NCI-H1092 (cell line): ENCODE measurements around the gene ZNF648.
"Not testable (repeated sequence)": the region's sequence is repeated elsewhere in the genome, so short reads cannot be mapped to it uniquely, and the experiment has no call there.

Experiments used
- DNase-seq: peaks from one replicate; lab custom pipeline; 2025; lab: John Stamatoyannopoulos, UW

ZNF648 gene

DNA sequence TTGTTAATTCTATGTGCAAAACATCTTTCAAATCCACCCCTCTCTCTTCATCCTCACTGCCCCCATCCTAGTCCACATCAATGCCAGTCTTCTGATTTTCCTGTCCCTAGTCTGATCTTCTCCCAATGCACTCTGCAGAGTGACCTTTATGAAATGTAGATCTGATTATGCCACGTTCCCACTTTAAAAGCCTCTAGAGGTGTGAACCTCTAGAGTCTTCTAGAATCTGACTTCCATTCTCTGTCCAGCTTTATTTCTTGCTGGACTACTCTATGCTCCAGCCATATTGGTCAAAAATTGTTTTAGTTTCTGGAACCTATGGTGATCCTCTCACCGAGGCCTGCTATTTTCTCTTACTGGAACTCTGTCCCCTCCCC is 32.5 kb downstream of the ZNF648 start:
- DNase-seq, result no peak

DNA sequence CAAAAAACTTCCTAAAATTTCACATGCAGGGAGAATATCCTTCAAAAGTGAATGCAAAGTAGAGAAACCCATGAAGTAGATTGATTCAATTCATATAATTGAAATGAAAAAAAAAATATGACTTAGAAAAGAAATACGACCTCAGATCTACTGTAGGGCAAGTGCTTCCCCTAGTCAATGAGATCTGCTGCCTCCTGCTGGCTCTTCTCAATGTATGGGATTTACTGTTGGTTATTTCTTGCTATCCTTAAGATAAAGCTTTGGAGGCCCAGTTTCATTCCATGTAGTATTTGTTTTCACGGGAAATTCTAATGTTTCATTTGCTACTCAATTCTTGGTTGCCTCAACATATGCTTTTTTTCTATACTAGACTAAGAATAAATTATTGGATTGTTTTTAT is 46.2 kb downstream of the ZNF648 start:
- DNase-seq, result no peak

DNA sequence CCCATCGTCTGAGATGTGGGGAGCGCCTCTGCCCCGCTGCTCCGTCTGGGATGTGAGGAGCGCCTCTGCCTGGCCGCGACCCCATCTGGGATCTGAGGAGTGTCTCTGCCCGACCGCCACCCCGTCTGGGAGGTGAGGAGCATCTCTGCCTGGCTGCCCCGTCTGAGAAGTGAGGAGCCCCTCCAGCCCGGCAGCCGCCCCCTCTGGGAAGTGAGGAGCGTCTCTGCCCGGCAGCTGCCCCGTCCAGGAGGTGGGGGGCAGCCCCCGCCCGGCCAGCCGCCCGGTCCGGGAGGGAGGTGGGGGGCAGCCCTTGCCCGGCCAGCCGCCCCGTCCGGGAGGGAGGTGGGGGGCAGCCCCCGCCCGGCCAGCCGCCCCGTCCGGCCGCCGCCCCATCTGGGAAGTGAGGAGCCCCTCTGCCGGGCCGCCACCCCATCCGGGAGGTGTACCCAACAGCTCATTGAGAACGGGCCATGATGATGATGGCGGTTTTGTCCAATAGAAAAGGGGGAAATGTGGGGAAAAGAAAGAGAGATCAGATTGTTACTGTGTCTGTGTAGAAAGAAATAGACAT is 50.6 kb downstream of the ZNF648 start:
- not testable (repeated sequence) for DNase-seq

DNA sequence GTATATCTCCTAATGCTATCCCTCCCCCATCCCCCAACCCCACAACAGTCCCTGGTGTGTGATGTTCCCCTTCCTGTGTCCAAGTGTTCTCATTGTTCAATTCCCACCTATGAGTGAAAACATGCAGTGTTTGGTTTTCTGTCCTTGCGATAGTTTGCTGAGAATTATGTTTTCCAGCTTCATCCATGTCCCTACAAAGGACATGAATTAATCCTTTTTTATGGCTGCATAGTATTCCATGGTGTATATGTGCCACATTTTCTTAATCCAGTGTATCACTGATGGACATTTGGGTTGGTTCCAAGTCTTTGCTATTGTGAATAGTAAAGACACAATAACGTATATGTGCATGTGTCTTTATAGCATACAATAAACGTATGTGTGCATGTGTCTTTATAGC is 56.1 kb downstream of the ZNF648 start:
- DNase-seq, result not testable (repeated sequence)

DNA sequence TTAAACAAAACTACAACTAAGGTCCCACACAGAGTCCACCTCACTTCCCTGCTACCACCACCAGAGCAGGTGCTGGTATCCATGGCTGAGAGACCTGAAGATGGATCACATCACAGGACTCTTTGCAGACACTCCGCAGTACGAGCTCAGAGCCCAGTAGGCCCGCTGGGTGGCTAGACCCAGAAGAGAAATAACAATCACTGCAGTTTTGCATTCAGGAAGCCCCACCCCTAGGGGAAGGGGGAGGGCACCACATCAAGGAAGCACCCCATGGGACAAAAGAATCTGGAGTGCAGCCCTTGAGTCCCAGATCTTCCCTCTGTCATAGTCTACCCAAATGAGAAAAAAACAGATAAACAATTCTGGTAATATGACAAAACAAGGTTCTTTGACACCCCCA is 56.9 kb downstream of the ZNF648 start:
- no peak for DNase-seq
